ENCODE measurements around the gene ADAMTS14.

GRCh38 chr10:70728328-70728727 is 56.0 kb downstream of the ADAMTS14 start:
- TF ChIP-seq, protein P1, sequence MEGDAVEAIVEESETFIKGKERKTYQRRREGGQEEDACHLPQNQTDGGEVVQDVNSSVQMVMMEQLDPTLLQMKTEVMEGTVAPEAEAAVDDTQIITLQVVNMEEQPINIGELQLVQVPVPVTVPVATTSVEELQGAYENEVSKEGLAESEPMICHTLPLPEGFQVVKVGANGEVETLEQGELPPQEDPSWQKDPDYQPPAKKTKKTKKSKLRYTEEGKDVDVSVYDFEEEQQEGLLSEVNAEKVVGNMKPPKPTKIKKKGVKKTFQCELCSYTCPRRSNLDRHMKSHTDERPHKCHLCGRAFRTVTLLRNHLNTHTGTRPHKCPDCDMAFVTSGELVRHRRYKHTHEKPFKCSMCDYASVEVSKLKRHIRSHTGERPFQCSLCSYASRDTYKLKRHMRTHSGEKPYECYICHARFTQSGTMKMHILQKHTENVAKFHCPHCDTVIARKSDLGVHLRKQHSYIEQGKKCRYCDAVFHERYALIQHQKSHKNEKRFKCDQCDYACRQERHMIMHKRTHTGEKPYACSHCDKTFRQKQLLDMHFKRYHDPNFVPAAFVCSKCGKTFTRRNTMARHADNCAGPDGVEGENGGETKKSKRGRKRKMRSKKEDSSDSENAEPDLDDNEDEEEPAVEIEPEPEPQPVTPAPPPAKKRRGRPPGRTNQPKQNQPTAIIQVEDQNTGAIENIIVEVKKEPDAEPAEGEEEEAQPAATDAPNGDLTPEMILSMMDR (IDR thresholded peaks at IDR 0.05) = no peak
- TF ChIP-seq POLR2AphosphoS5 (IDR thresholded peaks at IDR 0.05) (no peak), POLR2A (IDR thresholded peaks at IDR 0.05) (no peak)

Data from stomach (tissue), 4 donors.